ENCODE data around the gene PHACTR1. TPM values are rescaled to one million over a fixed set of nuclear protein-coding genes. Genes with fewer than 3 reads are reported as not detected.

PHACTR1 gene
- total and polyA plus RNA-seq, 2 of the 4 experiments (the other 2 are of a cell fraction): not detected

GRCh38 chr6:13038741-13039190 is 322.2 kb downstream of the PHACTR1 start:
- POLR2A ChIA-PET (ENCODE audit: unreplicated experiment): no interaction called here
- dilution Hi-C loops (cut with HindIII; ENCODE audit: low sequenced_read_pairs, unreplicated experiment): no loop called here

More at GRCh38 chr6:13038741-13039190, 322.2 kb downstream of the PHACTR1 start:
- Histone ChIP-seq H2BK20ac (ENCODE audit: low read depth, low read length) (no peak overlapping the region), H3K56ac (ENCODE audit: extremely low read depth, insufficient read depth, low read length) (no peak overlapping the region), H2BK15ac (ENCODE audit: low read depth, low read length) (no peak overlapping the region), H3K23ac (ENCODE audit: low read depth, low read length) (no peak overlapping the region), H2AK5ac (ENCODE audit: low read depth, low read length) (no peak overlapping the region), H3K14ac (replicated peaks; ENCODE audit: low read depth, low read length) (no peak overlapping the region), H4K20me1 (ENCODE audit: insufficient read depth, low read length) (no peaks in the 10 kb centered on the region), H4K5ac (ENCODE audit: low read depth, low read length) (no peak overlapping the region), H2BK5ac (ENCODE audit: low read depth, low read length, poor library complexity, severe bottlenecking) (no peak overlapping the region), H2AK9ac (replicated peaks; ENCODE audit: low read depth, low read length, poor library complexity) (no peak overlapping the region), H3K79me1 (ENCODE audit: low read depth in 1 of 2, low read length in 2 of 2) (no peaks in the 10 kb centered on the region), H3K4ac (ENCODE audit: low read depth, low read length) (no peak overlapping the region), H3K9me3 (ENCODE audit: control insufficient read depth, insufficient read depth, low read length) (no peaks in the 10 kb centered on the region), H3K36me3 (ENCODE audit: control insufficient read depth, insufficient read depth, low read length) (no peaks in the 10 kb centered on the region), H3K4me3 (ENCODE audit: insufficient read depth, low read depth, low read length) (no peak overlapping the region), H2BK120ac (ENCODE audit: low read depth, low read length) (no peak overlapping the region), H3K27me3 (ENCODE audit: control insufficient read depth, insufficient read depth, low read length) (no peaks in the 10 kb centered on the region), H3K4me2 (ENCODE audit: low read depth, low read length) (no peak overlapping the region), H3K9me1 (ENCODE audit: insufficient read depth, low read length) (no peaks in the 10 kb centered on the region), H3K4me1 (ENCODE audit: control insufficient read depth, insufficient read depth, low read length) (no peaks in the 10 kb centered on the region), H3K18ac (ENCODE audit: low read depth, low read length) (no peak overlapping the region), H4K8ac (ENCODE audit: low read depth in 2 of 2, low read length in 2 of 2) (no peak overlapping the region), H3K9ac (ENCODE audit: low read depth, low read length) (no peak overlapping the region), H3K27ac (ENCODE audit: insufficient read depth, low read length) (no peak overlapping the region), H4K91ac (ENCODE audit: insufficient read depth, low read depth, low read length) (no peak overlapping the region), H2AFZ (replicated peaks; ENCODE audit: low read length, poor library complexity) (no peak overlapping the region)
- ATAC-seq (ENCODE audit: low read depth): no peak
- intact Hi-C loops (cut with micrococcal nuclease): no loop called here
- no CpG with 5 or more reads among the region's 2 CpGs for WGBS, 2 experiments (ENCODE audit: extremely low coverage in 2 of 2, insufficient read length in 1 of 2)
- CTCF ChIA-PET: no interaction called here
- DNase-seq: no peak
- in situ Hi-C loops (cut with MboI; ENCODE audit: low sequenced_read_pairs): no loop called here
- BruUV-seq (replicated peaks): no TSS peak
- TF ChIP-seq BHLHE40 (IDR thresholded peaks at IDR 0.05; ENCODE audit: low read depth, low read length) (no peak), RCOR1 (IDR thresholded peaks at IDR 0.05; ENCODE audit: insufficient replicate concordance, low read length) (no peak), NFE2L2 (IDR thresholded peaks at IDR 0.05; ENCODE audit: low read depth, low read length) (no peak), MAZ (IDR thresholded peaks at IDR 0.05; ENCODE audit: borderline replicate concordance, low read depth, low read length) (no peak), USF2 (IDR thresholded peaks at IDR 0.05; ENCODE audit: low read depth, low read length) (no peak), FOS (IDR thresholded peaks at IDR 0.05; ENCODE audit: low read depth, low read length) (no peak), CHD1 (IDR thresholded peaks at IDR 0.05; ENCODE audit: low read depth, low read length) (no peak), MXI1 (IDR thresholded peaks at IDR 0.05; ENCODE audit: borderline replicate concordance, low read depth, low read length) (no peak), RAD21 (IDR thresholded peaks at IDR 0.05; ENCODE audit: low read length) (no peak), MAFK (IDR thresholded peaks at IDR 0.05; ENCODE audit: low read depth, low read length) (no peak), SMC3 (IDR thresholded peaks at IDR 0.05; ENCODE audit: low read depth, low read length) (no peak), CTCF (conservative IDR thresholded peaks at IDR 0.05; ENCODE audit: low read depth, low read length) (no peak), CEBPB (IDR thresholded peaks at IDR 0.05; ENCODE audit: low read depth, low read length) (no peak), POLR2A (IDR thresholded peaks at IDR 0.05; ENCODE audit: low read depth, low read length) (no peak), RFX5 (IDR thresholded peaks at IDR 0.05; ENCODE audit: low read depth, low read length) (no peak)
